ENCODE data around the gene CYP2A7.
"Not testable (repeated sequence)": the region's sequence is repeated elsewhere in the genome, so short reads cannot be mapped to it uniquely, and the experiment has no call there.

DNA sequence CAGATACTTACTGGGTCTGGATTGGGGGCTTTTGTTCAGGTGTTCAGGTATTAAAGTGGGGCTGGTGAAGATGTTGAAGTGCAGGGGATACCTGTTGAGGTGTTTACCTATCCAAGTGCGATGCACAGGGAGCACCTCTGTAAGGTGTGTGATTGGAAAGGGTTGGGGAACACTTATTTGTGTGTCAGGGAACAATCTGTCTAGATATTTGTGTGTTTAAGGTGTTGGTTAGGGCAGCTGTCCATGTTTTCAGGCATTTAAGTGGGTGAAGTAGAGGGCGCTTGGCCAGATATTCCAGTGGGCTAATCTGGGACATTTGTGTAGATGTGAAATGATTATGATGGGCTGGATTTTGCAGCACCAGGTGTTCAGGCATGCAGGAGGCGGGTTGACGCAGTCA, 2.7 kb downstream of the CYP2A7 start:
- not testable (repeated sequence) for TF ChIP-seq EZH2 (IDR thresholded peaks at IDR 0.05); POLR2AphosphoS5 (IDR thresholded peaks at IDR 0.05; ENCODE audit: borderline replicate concordance, low read depth, low read length); FOXP2 (optimal IDR thresholded peaks at IDR 0.05; ENCODE audit: control extremely low read depth, extremely low read length, insufficient read depth)
